Right kidney (tissue), 1 donor: ENCODE results near the gene MT1E.

ENCODE experiments used
- DNase-seq: peaks from one replicate; pipeline ENCODE4 v3.0.0-alpha.2; 2016

Gene MT1E

DNA sequence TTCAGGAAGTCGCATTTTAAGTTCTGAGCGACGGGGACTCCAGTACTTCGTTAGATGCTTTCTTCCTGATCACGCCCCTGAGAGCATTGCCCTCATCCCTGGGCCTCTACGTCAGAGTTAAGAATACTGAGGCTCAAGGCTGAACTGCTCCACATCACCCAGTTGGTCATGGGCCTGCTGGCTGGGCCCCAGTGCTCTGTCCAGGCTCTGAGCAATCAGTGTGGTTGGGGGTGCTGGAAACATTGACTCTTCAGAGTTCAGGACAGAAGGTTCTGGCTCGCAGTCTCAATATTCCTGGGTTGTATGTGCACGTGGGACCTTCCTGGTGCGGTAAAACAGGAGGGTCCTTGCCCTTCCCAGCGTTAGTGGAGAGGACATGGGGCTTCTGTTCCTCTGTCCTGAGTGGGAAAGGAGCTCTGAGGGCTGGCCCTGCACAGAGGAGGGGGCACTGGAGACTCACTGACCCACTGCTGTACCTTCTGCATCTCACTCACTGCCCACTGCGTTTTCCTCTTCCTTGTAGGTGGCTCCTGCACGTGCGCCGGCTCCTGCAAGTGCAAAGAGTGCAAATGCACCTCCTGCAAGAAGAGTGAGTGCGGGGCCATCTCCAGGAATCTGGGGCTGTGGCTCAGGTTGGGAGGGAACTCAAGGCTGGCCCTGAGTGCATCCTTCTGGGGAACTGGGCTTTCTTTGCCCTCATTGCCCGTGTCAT lies 518 bp downstream of the MT1E start:
- no peak for DNase-seq

DNA sequence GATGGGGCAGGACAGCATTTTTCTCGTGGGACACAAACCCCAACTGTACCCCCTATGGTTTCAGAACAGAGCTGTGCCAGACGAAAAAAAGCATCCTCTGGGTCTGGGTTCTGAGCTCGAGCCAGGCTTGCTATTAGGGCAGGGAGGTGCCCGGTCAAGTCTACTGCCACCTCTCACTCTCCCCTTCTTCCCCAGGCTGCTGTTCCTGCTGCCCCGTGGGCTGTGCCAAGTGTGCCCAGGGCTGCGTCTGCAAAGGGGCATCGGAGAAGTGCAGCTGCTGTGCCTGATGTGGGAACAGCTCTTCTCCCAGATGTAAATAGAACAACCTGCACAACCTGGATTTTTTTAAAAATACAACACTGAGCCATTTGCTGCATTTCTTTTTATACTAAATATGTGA lies 1.1 kb downstream of the MT1E start:
- DNase-seq = no peak

DNA sequence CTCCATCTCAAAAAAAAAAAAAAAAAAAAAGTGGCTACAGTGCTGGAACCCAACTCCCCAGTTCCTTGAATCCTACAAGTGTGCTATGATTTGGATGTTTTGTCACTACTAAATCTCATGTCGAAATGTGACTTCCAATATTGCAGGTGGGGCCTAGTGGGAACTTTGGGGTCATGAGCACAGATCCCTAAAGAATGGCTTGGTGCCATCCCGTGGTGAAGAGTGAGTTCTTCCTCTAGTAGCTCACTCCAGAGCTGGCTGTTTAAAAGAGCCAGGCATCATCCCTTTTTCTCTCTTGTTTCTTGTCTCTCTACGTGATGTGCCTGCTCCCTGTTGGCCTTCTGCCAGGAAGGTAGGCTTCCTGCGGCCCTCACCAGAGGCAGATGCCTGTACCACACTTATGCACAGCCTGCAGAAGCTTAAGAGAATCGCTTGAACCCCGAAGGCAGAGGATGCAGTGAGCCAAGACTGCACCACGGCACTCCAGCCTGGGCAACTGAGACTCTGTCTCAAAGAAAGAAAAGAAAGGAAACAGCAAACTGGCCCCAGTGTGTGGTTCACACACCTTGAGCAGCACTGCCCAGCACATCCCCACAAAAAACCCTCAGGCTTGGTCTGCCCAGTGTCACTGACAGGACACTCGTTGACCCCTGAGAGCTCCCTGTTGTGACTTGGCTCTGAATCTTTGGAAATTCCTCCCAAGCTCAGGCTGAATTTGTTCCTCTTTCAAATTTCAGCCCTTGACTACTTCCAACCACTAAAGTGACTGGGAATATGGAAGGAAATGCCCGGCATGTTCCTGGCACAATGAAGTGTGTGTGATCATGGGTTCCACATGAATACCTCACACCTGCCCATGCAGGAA lies 3.1 kb downstream of the MT1E start:
- no peak for DNase-seq

DNA sequence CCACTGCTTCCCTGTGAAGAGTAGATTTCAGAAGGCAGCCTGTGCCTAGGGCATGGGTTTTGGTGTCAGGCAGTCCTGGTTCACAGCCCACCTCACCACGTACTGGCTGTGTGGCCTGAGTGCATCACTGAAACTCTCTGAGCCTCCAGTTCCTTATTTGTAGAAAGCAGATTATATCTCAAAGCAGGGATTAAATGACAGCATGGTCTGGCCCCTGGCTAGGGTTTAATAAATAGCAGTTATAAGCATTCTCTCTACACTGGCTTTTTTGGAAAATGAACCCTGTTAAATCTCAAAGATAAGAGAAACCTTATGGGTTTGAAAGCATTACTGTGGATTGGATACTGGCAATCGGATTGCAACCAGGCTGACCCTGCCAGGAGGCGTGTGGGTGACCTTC lies 4.0 kb downstream of the MT1E start:
- DNase-seq = no peak

DNA sequence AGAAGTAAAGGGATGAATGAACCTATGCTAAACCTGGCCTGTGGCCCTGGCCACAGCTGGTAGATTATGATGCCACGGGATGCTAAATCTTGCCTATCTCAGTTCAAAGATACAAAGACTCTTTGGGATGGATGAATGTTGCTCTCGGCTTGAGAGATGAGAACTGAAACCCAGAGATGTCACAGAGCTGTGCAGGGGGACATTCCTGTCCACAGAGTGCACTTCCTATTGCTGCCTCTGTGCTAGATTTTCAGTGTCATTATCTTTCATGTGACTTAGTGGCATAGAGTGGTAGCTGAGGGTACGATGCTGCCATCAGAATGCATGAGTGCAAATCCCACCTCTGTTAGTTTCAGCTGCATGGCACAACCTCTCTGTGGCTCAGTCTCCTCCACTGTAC lies 4.6 kb downstream of the MT1E start:
- no peak for DNase-seq

- DNase-seq = no peak
These were observed 5.6 kb downstream of the MT1E start for GRCh38 chr16:56631197-56631596.

- DNase-seq = no peak
These were observed 6.2 kb downstream of the MT1E start for GRCh38 chr16:56631832-56632155.

- peak; percentile 67 for DNase-seq
These were observed 6.7 kb downstream of the MT1E start, which contains the start of gene MT1M for GRCh38 chr16:56632156-56632847. Gene MT1M (plus strand): TSS chr16:56632659. CDS start chr16:56632732, 73 bp downstream.

- no peak for DNase-seq
These were observed 7.3 kb downstream of the MT1E start for GRCh38 chr16:56632848-56633365.

DNA sequence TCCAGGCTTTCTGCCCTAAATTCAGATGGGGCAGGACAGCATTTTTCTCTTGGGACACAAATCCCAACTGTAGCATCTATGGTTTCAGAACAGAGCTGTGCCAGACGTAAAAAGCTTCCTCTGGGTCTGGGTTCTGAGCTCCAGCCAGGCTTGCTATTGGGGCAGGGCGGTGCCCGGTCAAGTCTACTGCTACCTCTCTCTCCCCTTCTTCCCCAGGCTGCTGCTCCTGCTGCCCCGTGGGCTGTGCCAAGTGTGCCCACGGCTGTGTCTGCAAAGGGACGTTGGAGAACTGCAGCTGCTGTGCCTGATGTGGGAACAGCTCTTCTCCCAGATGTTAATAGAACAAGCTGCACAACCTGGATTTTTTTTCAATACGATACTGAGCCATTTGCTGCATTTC lies 8.0 kb downstream of the MT1E start:
- no peak for DNase-seq

GRCh38 chr16:56634715-56635440 lies 9.3 kb downstream of the MT1E start:
- DNase-seq = peak; percentile 49

GRCh38 chr16:56635441-56635967 lies 9.9 kb downstream of the MT1E start:
- no peak for DNase-seq

DNA sequence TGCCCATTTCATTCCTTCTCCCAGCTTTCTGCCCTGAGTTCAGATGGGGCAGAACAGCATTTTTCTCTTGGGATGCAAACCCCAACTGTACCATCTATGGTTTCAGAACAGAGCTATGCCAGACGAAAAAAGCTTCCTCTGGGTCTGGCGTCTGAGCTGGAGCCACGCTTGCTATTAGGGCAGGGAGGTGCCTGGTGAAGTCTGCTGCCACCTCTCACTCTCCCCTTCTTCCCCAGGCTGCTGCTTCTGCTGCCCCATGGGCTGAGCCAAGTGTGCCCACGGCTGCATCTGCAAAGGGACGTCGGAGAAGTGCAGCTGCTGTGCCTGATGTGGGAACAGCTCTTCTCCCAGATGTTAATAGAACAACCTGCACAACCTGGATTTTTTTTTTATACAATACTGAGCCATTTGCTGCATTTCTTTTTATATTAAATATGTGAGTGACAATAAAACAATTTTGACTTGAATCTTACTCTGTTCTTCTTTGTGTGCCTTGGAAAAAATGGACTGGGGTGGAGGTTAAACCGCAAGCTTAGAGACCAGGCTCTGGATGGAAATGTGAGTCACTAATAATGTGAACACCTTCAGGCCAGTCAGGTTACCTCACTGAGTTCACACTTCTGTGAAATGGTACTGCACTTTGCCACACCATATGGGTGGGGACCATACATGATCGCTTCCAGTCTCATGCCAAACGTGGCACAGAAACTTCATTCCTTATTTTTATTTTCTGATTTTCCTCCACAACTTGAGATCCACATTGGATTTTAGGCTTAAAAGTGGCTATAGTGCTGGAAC lies 11.2 kb downstream of the MT1E start:
- no peak for DNase-seq

GRCh38 chr16:56637814-56638750 lies 12.5 kb downstream of the MT1E start, which contains the start of gene MT1A:
Gene MT1A (plus strand): TSS chr16:56638666. CDS start chr16:56638739, 73 bp downstream.
- DNase-seq = peak; percentile 61

- DNase-seq = no peak
These were observed 13.5 kb downstream of the MT1E start for GRCh38 chr16:56639045-56639444.

GRCh38 chr16:56640076-56640475 lies 14.5 kb downstream of the MT1E start:
- DNase-seq = no peak

DNA sequence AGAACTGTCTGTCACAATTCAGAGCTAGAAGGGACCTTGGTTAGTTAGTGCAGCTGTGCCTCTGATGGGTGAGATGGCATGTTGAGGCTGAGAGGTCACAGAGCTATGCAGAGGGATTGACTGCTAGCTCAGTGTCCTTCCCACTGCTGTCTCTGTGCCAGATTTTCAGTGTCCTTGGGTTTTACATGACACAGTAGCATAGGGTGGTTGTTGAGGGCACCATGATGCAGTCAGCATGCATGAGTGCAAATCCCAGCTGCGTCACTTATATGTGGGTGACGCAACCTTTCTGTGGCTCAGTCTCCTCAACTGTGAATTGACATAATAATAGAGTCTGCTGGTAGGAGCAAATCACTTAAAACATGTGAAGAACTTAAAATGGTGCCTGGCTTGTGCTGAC lies 15.6 kb downstream of the MT1E start:
- no peak for DNase-seq

GRCh38 chr16:56643080-56643778 lies 17.6 kb downstream of the MT1E start:
- no peak for DNase-seq

- no peak for DNase-seq
These were observed 18.3 kb downstream of the MT1E start for GRCh38 chr16:56643833-56644232.
